ENCODE results near the gene SPTBN4. TPM values are rescaled to one million over a fixed set of nuclear protein-coding genes. Genes with fewer than 3 reads are reported as not detected.
"Not testable (repeated sequence)": the region's sequence is repeated elsewhere in the genome, so short reads cannot be mapped to it uniquely, and the experiment has no call there.

SPTBN4 gene
- polyA plus RNA-seq, 1 donor from 2014 or later: 12.7 TPM

DNA sequence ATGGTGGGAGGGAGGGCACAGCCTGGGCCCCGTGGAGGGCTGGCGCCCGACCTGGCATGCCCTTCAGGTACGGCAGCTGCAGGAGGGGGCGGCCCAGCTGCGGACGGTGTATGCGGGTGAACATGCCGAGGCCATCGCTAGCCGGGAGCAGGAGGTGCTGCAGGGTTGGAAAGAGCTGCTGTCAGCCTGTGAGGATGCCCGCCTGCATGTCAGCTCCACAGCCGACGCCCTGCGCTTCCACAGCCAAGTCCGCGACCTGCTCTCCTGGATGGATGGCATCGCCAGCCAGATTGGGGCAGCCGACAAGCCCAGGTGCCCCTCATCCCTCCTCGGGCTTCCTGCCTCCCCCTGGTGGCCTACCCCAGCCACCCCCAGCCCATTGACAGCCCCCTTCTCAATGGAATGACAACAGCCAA, 93.3 kb downstream of the SPTBN4 start:
- no peaks in the 10 kb centered on the region for H3K36me3 ChIP-seq (ENCODE audit: insufficient read depth, low read length)
- H3K9ac ChIP-seq (ENCODE audit: low read length): no peak overlapping the region
- no peak overlapping the region for H3K27ac ChIP-seq (ENCODE audit: low read length)
- TF ChIP-seq EZH2 (IDR thresholded peaks at IDR 0.05; ENCODE audit: borderline replicate concordance, insufficient read depth, low read length, poor library complexity, severe bottlenecking) (no peak), RAD21 (conservative IDR thresholded peaks at IDR 0.05) (no peak), TAF1 (IDR thresholded peaks at IDR 0.05; ENCODE audit: low read depth) (no peak), MXI1 (conservative IDR thresholded peaks at IDR 0.05; ENCODE audit: poor library complexity, severe bottlenecking) (no peak), EP300 (conservative IDR thresholded peaks at IDR 0.05; ENCODE audit: poor library complexity, severe bottlenecking) (no peak), POLR2AphosphoS5 (IDR thresholded peaks at IDR 0.05) (no peak), CTCF (IDR thresholded peaks at IDR 0.05; ENCODE audit: poor library complexity, severe bottlenecking) (no peak), SMC3 (conservative IDR thresholded peaks at IDR 0.05; ENCODE audit: poor library complexity) (no peak)
- TF ChIP-seq, protein P1, sequence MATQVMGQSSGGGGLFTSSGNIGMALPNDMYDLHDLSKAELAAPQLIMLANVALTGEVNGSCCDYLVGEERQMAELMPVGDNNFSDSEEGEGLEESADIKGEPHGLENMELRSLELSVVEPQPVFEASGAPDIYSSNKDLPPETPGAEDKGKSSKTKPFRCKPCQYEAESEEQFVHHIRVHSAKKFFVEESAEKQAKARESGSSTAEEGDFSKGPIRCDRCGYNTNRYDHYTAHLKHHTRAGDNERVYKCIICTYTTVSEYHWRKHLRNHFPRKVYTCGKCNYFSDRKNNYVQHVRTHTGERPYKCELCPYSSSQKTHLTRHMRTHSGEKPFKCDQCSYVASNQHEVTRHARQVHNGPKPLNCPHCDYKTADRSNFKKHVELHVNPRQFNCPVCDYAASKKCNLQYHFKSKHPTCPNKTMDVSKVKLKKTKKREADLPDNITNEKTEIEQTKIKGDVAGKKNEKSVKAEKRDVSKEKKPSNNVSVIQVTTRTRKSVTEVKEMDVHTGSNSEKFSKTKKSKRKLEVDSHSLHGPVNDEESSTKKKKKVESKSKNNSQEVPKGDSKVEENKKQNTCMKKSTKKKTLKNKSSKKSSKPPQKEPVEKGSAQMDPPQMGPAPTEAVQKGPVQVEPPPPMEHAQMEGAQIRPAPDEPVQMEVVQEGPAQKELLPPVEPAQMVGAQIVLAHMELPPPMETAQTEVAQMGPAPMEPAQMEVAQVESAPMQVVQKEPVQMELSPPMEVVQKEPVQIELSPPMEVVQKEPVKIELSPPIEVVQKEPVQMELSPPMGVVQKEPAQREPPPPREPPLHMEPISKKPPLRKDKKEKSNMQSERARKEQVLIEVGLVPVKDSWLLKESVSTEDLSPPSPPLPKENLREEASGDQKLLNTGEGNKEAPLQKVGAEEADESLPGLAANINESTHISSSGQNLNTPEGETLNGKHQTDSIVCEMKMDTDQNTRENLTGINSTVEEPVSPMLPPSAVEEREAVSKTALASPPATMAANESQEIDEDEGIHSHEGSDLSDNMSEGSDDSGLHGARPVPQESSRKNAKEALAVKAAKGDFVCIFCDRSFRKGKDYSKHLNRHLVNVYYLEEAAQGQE (IDR thresholded peaks at IDR 0.05; ENCODE audit: borderline replicate concordance): no peak
- no peaks in the 10 kb centered on the region for H3K79me2 ChIP-seq (replicated peaks; ENCODE audit: insufficient read depth, low read length)
- H2AFZ ChIP-seq (ENCODE audit: low read depth, low read length): no peak overlapping the region
- H4K20me1 ChIP-seq (ENCODE audit: insufficient read depth): no peaks in the 10 kb centered on the region
- H3K4me2 ChIP-seq (ENCODE audit: low read length): no peak overlapping the region
- peaks cover 4% of the 10 kb centered on the region for H3K27me3 ChIP-seq (ENCODE audit: insufficient read depth, low read depth, low read length)
- no peak overlapping the region for H3K4me3 ChIP-seq (ENCODE audit: low read length)
- H3K9me2 ChIP-seq (ENCODE audit: insufficient read depth, low read length): no peaks in the 10 kb centered on the region
- no peaks in the 10 kb centered on the region for H3K9me3 ChIP-seq (ENCODE audit: low read length)
- no peaks in the 10 kb centered on the region for H3F3A ChIP-seq (ENCODE audit: insufficient read depth, low read length, poor library complexity, severe bottlenecking)

DNA sequence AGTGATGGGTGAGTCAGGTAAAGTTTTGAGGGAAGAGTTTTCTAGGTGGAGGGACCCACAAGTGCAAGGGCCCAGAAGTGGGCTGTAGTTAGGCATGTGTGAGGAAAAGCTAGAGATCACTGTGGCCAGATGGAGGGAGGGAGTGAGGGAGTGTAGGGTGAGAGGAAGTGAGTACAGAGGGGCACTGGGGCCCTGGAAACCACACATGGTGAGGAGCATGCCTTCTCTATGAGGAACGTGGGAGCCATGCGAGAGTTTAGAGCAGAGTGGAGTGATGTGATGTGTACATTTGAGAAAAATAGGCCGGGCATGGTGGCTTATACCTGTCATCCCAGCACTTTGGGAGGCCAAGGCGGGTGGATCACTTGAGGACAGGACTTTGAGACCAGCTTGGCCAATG, 95.1 kb downstream of the SPTBN4 start:
- H3K4me3 ChIP-seq (ENCODE audit: low read length): no peak overlapping the region
- no peak overlapping the region for H3K27ac ChIP-seq (ENCODE audit: low read length)
- H3K9me2 ChIP-seq (ENCODE audit: insufficient read depth, low read length): no peaks in the 10 kb centered on the region
- no peak for TF ChIP-seq CTCF (IDR thresholded peaks at IDR 0.05; ENCODE audit: poor library complexity, severe bottlenecking)
- TF ChIP-seq POLR2AphosphoS5 (IDR thresholded peaks at IDR 0.05): no peak
- TF ChIP-seq, protein P1 (IDR thresholded peaks at IDR 0.05; ENCODE audit: borderline replicate concordance): no peak
- no peak for TF ChIP-seq EP300 (conservative IDR thresholded peaks at IDR 0.05; ENCODE audit: poor library complexity, severe bottlenecking)
- no peak for TF ChIP-seq RAD21 (conservative IDR thresholded peaks at IDR 0.05)
- TF ChIP-seq EZH2 (IDR thresholded peaks at IDR 0.05; ENCODE audit: borderline replicate concordance, insufficient read depth, low read length, poor library complexity, severe bottlenecking): no peak
- TF ChIP-seq TAF1 (IDR thresholded peaks at IDR 0.05; ENCODE audit: low read depth): no peak
- TF ChIP-seq SMC3 (conservative IDR thresholded peaks at IDR 0.05; ENCODE audit: poor library complexity): no peak
- TF ChIP-seq MXI1 (conservative IDR thresholded peaks at IDR 0.05; ENCODE audit: poor library complexity, severe bottlenecking): no peak
- H3K9me3 ChIP-seq (ENCODE audit: low read length): no peaks in the 10 kb centered on the region
- H3K36me3 ChIP-seq (ENCODE audit: insufficient read depth, low read length): no peaks in the 10 kb centered on the region
- H3K4me2 ChIP-seq (ENCODE audit: low read length): no peak overlapping the region
- no peaks in the 10 kb centered on the region for H3K79me2 ChIP-seq (replicated peaks; ENCODE audit: insufficient read depth, low read length)
- H2AFZ ChIP-seq (ENCODE audit: low read depth, low read length): no peak overlapping the region
- no peaks in the 10 kb centered on the region for H3F3A ChIP-seq (ENCODE audit: insufficient read depth, low read length, poor library complexity, severe bottlenecking)
- H3K27me3 ChIP-seq (ENCODE audit: insufficient read depth, low read depth, low read length): peaks cover 11% of the 10 kb centered on the region
- no peaks in the 10 kb centered on the region for H4K20me1 ChIP-seq (ENCODE audit: insufficient read depth)
- H3K9ac ChIP-seq (ENCODE audit: low read length): no peak overlapping the region

- H3K79me2 ChIP-seq (replicated peaks; ENCODE audit: insufficient read depth, low read length); H4K20me1 ChIP-seq (ENCODE audit: insufficient read depth); H3K4me2 ChIP-seq (ENCODE audit: low read length); H3K9ac ChIP-seq (ENCODE audit: low read length); H3K9me3 ChIP-seq (ENCODE audit: low read length); H3K27ac ChIP-seq (ENCODE audit: low read length); H3K36me3 ChIP-seq (ENCODE audit: insufficient read depth, low read length); H3K4me3 ChIP-seq (ENCODE audit: low read length); H2AFZ ChIP-seq (ENCODE audit: low read depth, low read length); H3F3A ChIP-seq (ENCODE audit: insufficient read depth, low read length, poor library complexity, severe bottlenecking); H3K9me2 ChIP-seq (ENCODE audit: insufficient read depth, low read length): not testable (repeated sequence)
- peaks cover 37% of the 10 kb centered on the region for H3K27me3 ChIP-seq (ENCODE audit: insufficient read depth, low read depth, low read length)
Measured at GRCh38 chr19:40564535-40564934, 97.7 kb downstream of the SPTBN4 start.

Data from neural cell (in vitro differentiated cells).